HG02938 (cell line): ENCODE results near the gene FUCA2.

Experiments
- ATAC-seq: cut with Tn5 transposase; IDR thresholded peaks from one replicate; pipeline ENCODE4 v1.9.1; 2021; ENCODE audit warnings: mild to moderate bottlenecking, moderate library complexity; ENCODE audit not compliant: unreplicated experiment

Gene FUCA2, protein sequence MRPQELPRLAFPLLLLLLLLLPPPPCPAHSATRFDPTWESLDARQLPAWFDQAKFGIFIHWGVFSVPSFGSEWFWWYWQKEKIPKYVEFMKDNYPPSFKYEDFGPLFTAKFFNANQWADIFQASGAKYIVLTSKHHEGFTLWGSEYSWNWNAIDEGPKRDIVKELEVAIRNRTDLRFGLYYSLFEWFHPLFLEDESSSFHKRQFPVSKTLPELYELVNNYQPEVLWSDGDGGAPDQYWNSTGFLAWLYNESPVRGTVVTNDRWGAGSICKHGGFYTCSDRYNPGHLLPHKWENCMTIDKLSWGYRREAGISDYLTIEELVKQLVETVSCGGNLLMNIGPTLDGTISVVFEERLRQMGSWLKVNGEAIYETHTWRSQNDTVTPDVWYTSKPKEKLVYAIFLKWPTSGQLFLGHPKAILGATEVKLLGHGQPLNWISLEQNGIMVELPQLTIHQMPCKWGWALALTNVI

DNA sequence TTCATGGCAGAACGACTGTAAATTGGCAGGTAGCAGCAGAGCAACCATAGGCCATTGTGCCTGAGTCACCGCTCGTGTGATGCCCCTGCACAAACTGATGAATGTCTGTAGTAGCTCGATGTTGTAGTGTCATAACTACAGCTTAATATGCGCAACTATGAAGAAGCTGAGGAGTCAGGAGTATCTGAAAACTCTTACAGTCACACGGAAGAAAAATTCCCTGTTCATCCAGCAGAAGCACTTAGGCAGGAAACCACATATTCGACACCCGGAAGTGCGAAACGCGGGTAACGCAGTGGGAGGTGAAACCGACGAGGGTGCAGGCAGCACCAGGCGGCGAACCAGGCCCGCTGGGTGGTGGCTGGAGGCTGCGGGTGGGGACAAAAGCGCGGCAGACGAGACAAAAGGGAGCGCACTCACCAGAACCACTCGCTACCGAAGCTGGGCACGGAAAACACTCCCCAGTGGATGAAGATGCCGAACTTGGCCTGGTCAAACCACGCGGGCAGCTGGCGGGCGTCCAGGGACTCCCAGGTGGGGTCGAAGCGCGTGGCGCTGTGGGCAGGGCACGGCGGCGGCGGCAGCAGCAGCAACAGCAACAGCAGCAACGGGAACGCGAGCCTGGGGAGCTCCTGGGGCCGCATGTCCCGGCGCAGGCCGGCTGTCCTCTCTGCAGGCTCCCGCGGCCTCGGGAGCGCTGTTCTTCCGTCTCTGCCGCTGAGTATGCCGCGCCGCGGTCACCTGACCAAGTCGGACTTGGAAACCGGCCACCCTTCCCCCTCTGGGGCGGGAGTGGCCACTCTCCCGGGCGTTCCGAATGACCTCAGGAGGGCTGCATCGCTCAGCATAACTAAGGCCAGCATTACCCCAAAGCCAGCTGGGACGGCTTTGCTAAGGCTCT, at the start of gene FUCA2:
Gene FUCA2 (minus strand): TSS at position 730 of the 901 bp plus-strand sequence. CDS start 86 bp downstream, at position 644.
- peak; percentile 53 for ATAC-seq

DNA sequence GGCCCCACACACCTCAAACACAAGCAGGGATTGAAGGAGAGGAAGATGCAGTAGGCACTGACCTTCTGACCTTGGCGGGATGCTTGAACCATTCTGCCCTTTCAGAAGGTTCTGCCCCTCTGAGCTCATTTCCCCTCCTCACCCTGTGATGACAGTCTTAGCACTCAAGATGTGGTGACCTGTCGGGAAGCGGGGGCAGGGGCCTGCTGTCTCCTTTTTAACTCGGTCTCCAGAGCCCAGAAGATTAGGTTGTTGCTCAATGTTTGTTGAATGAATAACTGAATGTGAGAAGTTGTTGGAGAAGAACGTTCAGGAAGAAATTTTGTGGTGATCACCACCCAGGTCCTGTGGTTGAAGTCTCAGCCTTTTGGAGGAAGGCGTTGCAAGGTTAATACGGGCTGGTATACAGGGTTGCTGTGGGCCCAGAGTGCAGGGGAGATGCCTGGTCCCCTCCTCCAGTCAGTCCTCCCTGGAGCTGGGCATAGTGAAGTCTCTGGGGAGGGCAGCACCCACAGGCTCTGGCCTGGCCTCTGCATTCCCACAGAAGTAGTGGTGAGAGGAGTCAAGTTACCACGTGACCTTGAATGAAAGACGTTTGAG, 49.7 kb upstream of the FUCA2 start:
- no peak for ATAC-seq

DNA sequence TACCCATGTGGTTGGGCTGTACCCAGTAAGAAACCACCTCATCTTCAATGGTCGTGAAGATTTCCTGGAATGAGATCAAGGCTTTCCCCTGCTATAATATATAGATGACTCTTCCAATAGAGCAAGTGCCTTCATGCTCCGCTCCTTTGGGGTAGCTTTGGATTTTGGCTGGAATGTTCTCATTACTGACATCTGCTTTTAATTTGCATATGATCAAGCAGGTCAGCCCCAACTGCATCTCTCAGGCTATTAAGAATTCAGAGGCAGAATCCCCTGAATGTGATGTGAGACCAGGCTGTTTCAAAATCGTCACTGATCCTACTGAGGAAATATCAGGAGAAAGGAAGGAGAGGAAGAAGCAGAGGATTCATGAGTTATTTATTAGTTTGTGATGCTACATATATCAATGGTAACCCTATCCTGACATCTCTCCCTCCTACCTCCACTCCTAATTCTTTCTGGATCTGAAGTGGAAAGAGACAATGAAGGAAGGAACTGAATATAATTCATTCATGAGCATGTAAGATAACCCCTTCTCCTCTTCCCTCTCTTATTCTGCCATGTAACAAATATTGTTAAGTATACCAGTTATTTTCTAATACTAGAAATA, 47.6 kb upstream of the FUCA2 start:
- ATAC-seq = no peak

DNA sequence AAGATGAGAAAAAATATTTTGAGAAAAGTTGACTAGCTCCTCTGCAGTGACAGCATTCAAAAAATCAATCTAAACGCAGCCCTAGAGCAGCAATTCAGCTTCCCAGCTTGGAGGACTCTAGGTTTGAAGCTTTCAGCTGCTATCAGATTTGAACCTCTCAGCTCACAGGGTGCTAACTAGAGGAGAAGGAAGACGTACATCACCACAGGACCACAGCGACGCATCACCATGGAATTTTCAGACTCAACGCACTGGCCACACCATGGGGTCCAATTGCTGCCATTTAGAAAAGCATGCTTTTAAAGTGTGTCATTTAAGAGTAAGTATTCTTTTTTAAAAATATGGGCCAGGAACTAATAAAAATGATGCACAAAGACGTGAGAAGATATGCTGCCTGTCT, 45.0 kb upstream of the FUCA2 start:
- ATAC-seq = no peak

DNA sequence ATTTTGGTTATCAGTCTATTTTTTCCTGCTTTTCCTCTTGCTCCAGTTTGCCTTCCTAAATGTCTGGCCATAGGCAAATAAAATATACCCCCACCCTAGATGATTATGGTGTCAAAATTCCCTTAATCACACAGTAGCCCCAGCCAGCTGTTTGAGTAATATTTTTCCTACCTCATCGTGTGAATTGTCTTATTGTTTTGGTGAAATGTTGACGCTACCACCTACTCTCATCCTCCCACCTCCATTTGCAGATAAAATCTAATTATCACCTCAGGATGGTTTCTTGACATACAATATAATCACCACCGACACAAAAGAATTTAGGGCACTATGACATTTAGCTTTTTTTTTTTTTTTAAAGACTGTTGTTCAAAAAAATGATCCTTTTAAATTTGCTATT, 44.1 kb upstream of the FUCA2 start:
- no peak for ATAC-seq

DNA sequence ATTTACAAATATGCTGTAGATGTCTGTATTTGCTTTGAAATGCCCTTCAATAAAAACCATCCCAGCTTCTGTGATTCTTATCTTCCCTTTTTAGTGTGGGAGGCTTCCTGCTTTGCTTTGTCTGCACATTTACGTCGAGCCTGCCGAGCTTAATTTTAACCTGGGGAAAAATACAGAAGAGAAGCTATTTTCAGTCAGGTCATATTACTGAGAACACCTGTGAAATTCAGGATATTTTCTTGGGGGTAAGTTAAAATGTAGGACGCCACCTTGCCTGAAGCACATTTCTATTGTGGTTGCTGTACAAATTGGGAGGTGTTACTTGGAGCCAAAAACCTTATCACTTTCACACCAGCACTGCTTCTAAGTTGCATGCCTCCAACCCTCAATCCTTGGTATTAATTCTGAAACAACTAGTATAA, 43.6 kb upstream of the FUCA2 start:
- ATAC-seq = no peak

DNA sequence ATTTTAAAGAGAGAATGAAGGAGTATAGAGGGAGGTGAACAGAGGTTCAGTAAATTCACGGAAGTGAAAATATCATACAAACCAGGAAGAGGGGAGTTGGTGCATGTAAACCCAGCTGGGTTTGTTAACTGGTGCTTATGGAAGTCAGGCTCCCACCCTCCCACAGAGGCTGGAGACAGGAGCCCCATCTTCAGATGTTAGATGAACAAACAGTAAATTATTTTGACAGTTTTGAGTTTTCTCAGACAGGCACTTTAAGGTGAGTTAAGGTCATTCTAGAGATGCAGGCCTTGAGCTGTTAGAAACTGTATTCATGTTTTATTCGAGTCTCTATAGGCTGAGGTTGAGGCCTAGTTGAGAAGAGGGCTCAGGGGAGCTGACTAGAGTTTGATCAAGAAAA, 41.8 kb upstream of the FUCA2 start:
- no peak for ATAC-seq

DNA sequence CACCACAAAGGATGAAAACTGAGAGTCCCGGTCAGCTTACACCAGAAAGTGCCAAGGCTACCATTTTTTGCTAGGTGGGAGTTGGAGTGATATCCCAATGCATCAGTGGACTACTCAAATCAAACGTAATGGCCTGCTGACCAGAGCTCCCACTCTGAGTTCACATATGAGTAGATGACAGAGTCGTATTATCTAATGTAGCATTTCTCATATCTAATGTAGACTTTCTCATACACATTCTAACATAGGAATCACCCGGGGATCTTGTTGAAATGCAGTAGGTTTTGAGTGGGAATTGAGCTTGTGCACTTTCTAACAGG, 38.4 kb upstream of the FUCA2 start:
- peak; percentile 39 for ATAC-seq

DNA sequence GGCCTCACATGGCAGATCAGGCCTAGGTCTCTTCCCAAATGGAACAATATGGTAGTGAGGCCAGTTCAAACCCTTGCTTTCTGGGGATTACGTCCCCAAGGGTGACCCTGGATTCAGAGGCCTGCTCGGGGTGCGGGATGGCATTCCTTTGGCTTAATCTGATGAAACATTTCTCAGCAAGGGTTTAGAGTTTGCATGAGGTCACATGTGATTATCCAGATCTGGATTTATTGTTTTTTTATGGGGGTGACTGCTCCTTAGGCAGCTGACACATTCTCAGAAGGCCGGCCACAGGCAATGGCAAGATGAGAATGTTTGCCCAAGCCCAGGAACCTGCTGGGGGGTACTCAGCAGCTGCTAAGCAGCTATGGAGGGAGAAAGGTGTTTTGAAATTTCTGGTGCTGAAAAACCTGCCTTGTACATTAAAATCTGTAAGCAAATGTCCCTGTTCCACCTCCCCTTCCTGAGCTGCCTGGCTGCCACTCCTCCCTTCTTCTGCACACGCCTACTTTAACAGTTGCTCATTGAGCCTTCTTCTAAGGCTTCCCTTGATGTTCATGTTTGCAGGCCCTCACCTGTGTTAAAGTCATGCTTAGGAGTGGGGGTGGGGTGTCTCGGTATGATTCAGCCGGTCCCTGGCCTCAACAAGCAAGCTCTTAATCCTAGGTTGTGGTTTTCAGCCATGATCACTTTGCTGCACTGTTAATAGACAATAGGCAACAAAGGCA, 37.9 kb upstream of the FUCA2 start:
- peak; percentile 61 for ATAC-seq

DNA sequence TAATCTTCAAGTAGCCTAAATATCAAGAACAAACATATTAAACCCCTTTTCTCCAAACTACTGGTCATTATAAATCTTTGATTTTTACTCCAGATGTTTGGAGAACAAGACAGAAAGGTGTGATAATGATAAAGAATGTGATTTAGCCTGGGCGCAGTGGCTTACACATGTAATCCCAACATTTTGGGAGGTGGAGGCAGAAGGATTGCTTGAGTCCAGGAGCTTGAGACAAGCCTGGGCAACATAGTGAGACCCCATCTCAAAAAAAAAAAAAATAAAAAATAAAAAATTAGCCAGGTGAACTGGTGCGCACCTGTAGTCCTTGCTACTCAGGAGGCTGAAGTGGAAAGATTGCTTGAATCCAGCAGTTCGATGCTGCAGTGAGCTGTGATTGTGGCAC, 35.1 kb upstream of the FUCA2 start:
- no peak for ATAC-seq

DNA sequence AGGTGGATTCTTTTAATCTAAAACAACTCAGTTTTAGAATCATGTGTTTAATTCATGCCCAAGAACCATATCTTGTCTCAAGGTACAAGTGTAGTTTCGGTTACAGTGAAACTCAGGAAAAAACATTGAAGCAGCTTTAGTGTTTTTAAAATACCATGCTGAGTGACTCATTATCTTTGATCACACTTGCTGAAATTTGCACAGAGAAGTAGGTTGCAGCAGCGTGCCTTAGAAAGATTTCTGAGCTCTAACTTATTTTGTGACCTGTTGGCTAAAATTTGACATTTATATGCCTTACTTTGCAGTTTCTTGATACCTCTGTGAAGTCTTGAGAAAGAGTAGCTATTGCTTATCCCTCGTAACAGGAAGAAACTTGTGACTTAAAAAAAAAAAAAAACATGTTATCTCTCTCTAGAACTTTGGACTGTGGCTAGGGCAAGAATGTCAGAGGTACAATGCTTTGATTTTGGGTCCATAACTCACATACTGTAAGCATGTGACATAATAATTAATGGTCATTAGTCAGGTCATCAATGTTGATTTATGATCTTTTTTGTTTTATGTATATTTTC, 34.5 kb upstream of the FUCA2 start:
- ATAC-seq = no peak

DNA sequence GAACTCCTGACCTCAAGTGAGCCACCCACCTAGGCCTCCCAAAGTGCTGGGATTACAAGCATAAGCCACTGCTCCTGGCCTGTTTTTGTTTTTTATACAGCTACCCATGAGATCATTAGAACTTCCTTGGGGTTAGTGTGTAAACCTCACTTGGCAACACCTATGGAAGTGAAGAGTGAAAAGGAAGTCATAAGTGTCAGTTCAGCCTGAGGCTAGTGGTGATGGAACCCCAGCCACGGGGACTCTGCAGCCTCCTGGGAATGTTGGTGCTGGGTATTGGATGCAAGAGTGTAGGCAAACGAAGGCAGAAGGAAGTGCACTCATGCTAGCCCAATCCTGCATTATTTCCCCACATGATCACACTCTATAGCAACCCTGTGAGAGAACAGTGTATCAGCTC, 33.6 kb upstream of the FUCA2 start:
- no peak for ATAC-seq

DNA sequence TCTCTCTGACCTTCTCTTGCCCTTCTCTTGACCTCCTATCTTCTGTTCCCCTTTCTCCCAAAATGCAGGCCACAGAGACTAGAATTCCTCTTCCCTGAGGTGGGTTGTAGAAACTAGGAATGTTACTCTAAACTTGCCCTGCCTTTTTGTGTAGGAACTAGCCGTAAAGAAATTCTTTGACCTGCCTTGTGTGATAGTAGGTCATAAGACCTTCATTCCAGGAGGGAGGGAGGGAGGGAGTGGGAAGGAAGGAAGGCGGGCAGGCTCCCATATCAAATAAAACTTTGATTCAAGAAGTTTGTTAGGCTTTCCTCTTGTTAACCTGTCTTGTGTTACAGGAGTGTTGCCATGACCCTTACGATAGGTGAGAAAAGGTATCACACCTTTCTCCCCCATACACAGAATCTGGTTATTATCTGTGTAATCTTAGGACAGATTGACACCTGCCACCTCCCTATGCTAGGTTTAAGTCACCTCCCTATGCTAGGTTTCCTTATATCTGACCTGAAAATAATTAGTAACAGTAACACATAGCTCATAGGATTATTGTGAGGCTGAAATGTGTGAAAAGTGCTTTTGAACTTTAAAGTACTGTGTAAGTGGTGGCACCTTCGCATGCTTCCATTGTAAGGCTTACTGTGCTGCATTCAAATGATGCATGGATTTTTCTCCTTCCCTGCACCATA, 32.6 kb upstream of the FUCA2 start:
- no peak for ATAC-seq

DNA sequence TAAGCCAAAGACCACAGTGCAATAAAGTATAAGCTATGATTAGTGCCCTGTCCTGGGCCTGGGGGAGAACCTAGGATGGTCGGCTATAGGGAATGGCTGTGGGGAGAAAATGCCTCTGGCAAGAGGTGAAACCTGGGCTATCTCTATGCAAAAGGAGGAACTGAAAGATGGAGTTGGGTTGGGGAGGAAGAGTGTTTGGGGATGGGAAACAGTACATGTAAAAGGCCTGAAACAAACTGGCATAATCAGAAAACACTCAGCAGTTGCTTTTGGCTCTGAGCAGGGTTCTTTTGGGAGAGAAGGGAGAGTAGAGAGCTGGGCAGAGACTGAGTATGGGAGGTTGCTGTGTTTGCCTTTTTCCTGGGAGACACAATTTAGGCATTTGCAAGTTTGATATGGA, 31.9 kb upstream of the FUCA2 start:
- ATAC-seq = no peak

DNA sequence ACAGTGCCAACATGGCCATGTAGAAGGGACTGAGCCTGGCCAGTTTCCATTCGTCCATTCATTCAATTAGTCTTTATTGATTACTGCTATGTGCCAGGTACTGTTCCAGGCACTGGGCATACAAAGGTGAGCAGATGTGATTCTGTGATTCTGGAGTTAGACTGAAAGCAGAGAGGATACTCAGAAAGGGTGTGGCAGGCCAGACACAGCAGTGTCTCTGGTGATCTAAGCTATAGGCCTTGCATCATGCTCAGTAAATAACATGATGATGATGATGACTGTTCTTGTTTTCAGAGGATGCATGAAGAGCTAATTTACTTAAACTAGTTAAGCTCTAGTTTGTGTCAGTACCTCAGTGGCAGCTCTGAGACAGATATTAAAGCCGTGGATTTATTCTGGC, 31.4 kb upstream of the FUCA2 start:
- no peak for ATAC-seq

DNA sequence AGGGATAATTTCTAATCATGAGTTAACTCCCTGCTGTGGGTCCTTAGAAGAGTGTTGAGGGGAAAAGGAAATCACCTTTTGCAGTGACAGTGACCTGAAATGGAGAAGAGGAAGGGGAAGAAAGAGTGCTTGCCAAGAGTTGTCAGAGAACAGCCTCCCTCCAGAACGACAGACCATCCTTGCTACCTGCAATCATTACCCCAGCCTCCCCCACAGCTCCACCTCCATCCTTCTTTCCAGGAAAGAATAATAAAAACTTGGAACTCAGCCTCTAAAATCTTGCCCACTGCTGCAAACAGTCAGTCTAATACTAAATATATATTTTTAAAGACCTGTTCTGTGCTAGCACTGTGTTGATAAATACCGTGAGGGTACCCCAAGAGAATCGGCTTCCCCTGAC, 28.7 kb upstream of the FUCA2 start:
- no peak for ATAC-seq

DNA sequence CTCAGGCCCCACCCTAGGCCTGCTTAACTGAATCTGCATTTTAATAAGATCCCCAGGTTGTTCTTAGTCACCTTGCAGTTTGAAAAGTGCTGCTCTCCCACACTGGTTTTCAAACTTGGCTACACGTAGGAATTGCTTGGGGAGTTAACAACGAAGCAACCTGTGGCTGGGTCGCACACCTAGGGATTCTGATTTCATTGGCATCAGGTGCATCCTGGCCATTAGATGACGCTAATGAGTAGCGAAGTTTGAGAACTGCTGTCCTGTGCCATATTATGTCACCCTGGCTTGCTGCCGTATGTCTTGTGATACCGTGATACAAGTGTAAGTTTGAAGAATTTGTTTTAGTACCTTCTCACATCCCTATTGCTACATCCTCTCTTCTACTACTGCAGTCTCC, 28.2 kb upstream of the FUCA2 start:
- ATAC-seq = no peak

DNA sequence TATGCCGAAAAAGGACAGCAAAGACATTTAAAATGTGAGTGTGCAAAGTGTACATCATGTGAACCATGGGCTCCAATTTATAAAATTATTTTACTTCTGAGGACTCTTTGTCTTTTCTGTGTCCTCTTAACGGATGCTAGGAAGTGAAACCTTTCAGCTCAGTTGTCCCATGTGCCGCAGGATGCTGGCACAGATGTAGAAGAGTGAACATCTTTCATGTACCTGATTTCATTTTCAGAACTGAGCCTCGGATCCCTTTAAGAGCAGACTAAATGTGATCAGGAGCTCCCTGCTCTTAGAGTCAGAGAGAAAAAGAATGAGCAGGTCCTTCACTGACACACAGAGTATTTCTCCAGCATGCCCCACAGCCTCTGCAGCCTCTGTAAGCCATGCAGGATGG, 27.6 kb upstream of the FUCA2 start:
- ATAC-seq = no peak

DNA sequence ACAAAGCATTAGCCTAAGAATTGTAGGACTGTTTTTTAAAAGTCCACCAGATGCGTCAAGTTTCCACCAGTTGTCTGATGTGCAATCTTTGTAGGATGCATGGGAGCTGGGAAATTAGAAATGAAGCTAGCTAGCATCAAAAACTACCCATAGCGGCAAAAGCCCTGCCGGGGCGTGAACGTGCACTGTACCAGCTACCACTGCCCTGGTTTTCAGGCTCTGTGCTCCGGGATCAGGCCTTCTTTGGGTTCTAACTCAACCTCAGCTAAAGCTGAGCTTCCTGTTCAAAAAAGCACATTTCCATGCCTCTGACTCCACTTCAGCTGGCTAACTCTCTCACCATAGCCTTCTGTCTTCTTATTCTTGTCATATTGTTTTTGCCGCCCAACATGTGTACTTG, 26.9 kb upstream of the FUCA2 start:
- ATAC-seq = no peak
